Tibial artery (tissue), 4 donors: ENCODE measurements around the gene CD300H.
"Not testable (repeated sequence)": the region's sequence is repeated elsewhere in the genome, so short reads cannot be mapped to it uniquely, and the experiment has no call there.

Experiments
- DNase-seq, 2 donors: peaks; one replicate each; pipeline ENCODE4 v3.0.0-alpha.2; 2019
- H3K27ac ChIP-seq, 2 donors: fragments of 200-600 bp; sonication (generic) in 1 of 2; 1 replicate in 1 of 2; 2 replicates in 1 of 2; pipeline ENCODE4 v1.5.1; 2018 to 2019; ENCODE audit warnings: mild to moderate bottlenecking in 1 of 2
- H3K27me3 ChIP-seq, 2 donors: fragments of 200-600 bp; sonication (generic) in 1 of 2; one replicate each; pipeline versions ENCODE4 v1.5.1 to v1.6.0; 2016 to 2019
- H3K36me3 ChIP-seq, 3 donors: fragments of 200-600 bp; sonication (generic) in 2 of 3; one replicate each; pipeline ENCODE4 v1.5.1; 2016 to 2019; ENCODE audit warnings: mild to moderate bottlenecking in 2 of 3
- H3K4me1 ChIP-seq, 4 donors: fragments of 200-600 bp; sonication (generic) in 2 of 4; 1 replicate in 3 of 4; 2 replicates in 1 of 4; pipeline ENCODE4 v1.5.1; 2016 to 2019
- H3K4me3 ChIP-seq, 2 donors: fragments of 200-600 bp; sonication (generic) in 1 of 2; 1 replicate in 1 of 2; 2 replicates in 1 of 2; pipeline ENCODE4 v1.5.1; 2018 to 2019; ENCODE audit warnings: mild to moderate bottlenecking in 2 of 2
- H3K9me3 ChIP-seq, 3 donors: fragments of 200-600 bp; sonication (generic) in 1 of 3; one replicate each; pipeline ENCODE4 v1.5.1; 2016 to 2019
- intact Hi-C: fragments of 100-400 bp; cut with DNase I; formaldehyde crosslinking; loops from one replicate; pipeline ENCODE4 v1.15.0; 2023; ENCODE audit warnings: low total_unique reads
- TF ChIP-seq, protein P1 (sequence below), 2 experiments: fragments of 200-600 bp in 1 of 2; fragments of 450-650 bp in 1 of 2; IDR thresholded peaks; one replicate each; pipeline ENCODE4 v1.5.1; 2017 to 2019; ENCODE audit warnings: antibody characterized with exemption in 2 of 2, mild to moderate bottlenecking in 1 of 2, moderate library complexity in 1 of 2

CD300H gene

DNA sequence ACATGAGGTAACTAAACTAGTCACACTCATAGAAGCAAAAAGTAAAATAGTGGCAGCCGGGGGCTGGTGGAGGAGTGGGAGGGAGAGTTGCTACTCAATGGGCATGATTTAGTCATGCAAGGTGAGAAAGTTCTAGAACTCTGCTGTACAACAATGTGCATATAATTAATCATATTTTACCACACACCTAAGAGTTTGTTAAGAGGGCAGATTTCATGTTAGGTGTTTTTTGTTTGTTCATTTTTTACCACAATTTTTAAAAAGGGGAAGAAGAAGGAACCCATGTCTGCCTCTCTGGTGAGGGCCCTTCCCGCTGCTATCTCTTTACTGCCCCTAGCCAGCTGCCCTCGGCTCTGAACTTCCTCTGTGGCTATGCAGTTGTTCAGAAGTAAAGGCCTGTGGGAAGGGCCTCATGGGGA, 47.3 kb downstream of the CD300H start:
- Histone ChIP-seq H3K27me3 (peaks cover 0 to 3% of the 10 kb centered on the region in 2 donors), H3K27ac (no peak overlapping the region), H3K36me3 (no peaks in the 10 kb centered on the region), H3K4me1 (no peaks in the 10 kb centered on the region), H3K4me3 (no peak overlapping the region), H3K9me3 (peaks cover 0 to 15% (median 10%) of the 10 kb centered on the region in 3 donors)
- peak; percentile 46 to 68 for DNase-seq
- TF ChIP-seq, protein P1, sequence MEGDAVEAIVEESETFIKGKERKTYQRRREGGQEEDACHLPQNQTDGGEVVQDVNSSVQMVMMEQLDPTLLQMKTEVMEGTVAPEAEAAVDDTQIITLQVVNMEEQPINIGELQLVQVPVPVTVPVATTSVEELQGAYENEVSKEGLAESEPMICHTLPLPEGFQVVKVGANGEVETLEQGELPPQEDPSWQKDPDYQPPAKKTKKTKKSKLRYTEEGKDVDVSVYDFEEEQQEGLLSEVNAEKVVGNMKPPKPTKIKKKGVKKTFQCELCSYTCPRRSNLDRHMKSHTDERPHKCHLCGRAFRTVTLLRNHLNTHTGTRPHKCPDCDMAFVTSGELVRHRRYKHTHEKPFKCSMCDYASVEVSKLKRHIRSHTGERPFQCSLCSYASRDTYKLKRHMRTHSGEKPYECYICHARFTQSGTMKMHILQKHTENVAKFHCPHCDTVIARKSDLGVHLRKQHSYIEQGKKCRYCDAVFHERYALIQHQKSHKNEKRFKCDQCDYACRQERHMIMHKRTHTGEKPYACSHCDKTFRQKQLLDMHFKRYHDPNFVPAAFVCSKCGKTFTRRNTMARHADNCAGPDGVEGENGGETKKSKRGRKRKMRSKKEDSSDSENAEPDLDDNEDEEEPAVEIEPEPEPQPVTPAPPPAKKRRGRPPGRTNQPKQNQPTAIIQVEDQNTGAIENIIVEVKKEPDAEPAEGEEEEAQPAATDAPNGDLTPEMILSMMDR (IDR thresholded peaks at IDR 0.05): no peak
- intact Hi-C loops: no loop called here

DNA sequence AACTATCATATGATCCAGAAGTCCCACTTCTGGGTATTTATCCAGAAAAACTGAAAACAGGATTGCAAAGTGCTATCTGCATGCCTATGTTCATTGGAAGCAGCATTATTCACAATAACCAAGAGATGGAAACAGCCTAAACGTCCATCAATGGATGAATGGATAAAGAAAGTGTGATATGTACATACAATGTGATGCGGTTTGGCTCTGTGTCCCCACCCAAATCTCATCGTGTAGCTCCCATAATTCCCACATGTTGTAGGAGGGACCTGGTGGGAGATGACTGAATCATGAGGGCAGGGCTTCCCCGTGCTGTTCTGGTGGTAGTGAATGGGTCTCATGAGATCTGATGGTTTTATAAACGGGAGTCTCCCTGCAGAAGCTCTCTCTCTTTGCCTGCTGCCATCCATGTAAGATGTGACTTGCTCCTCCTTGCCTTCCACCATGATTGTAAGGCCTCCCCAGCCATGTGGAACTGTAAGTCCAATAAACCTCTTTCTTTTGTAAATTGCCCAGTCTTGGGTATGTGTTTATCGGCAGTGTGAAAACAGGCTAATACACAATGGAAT, 48.8 kb downstream of the CD300H start:
- DNase-seq: peak in 1 of 2 donors; percentile 39
- H3K4me1 ChIP-seq, H3K27me3 ChIP-seq, intact Hi-C loops, H3K27ac ChIP-seq, H3K4me3 ChIP-seq, H3K36me3 ChIP-seq: not testable (repeated sequence)
- peaks cover 0 to 14% (median 10%) of the 10 kb centered on the region in 3 donors for H3K9me3 ChIP-seq

- Histone ChIP-seq H3K4me1 (no peaks in the 10 kb centered on the region), H3K27me3 (peaks cover 0 to 12% of the 10 kb centered on the region in 2 donors), H3K4me3 (no peak overlapping the region), H3K9me3 (no peaks in the 10 kb centered on the region), H3K36me3 (no peaks in the 10 kb centered on the region), H3K27ac (no peak overlapping the region)
- TF ChIP-seq, protein P1 (IDR thresholded peaks at IDR 0.05): no peak
- intact Hi-C loops: no loop called here
- peak in 1 of 2 donors; percentile 44 for DNase-seq
Observed at GRCh38 chr17:74516561-74517328, 50.6 kb downstream of the CD300H start.

GRCh38 chr17:74515941-74516340, 51.4 kb downstream of the CD300H start:
- Histone ChIP-seq H3K36me3 (no peaks in the 10 kb centered on the region), H3K4me3 (no peak overlapping the region), H3K4me1 (no peaks in the 10 kb centered on the region), H3K27ac (no peak overlapping the region), H3K9me3 (no peaks in the 10 kb centered on the region), H3K27me3 (peaks cover 0 to 12% of the 10 kb centered on the region in 2 donors)
- DNase-seq: no peak
- TF ChIP-seq, protein P1 (IDR thresholded peaks at IDR 0.05): no peak
- intact Hi-C loops: no loop called here

- H3K4me1 ChIP-seq: no peaks in the 10 kb centered on the region
- H3K9me3 ChIP-seq: no peaks in the 10 kb centered on the region
- TF ChIP-seq, protein P1 (IDR thresholded peaks at IDR 0.05): no peak
- H3K27me3 ChIP-seq: peaks cover 0 to 12% of the 10 kb centered on the region in 2 donors
- H3K4me3 ChIP-seq: no peak overlapping the region
- peak in 1 of 2 donors; percentile 28 for DNase-seq
- no peaks in the 10 kb centered on the region for H3K36me3 ChIP-seq
- intact Hi-C loops: no loop called here
- no peak overlapping the region for H3K27ac ChIP-seq
Observed at GRCh38 chr17:74514632-74515334, 52.5 kb downstream of the CD300H start.
